Stomach smooth muscle (tissue), 2 donors: Measurements from ENCODE around the gene IRF4.

Experiments
- H3K27ac ChIP-seq: one replicate; pipeline ENCODE4 v1.7.0; 2013; ENCODE audit warnings: mild to moderate bottlenecking, low read length, inconsistent platforms
- H3K27me3 ChIP-seq, 2 donors: one replicate each; pipeline ENCODE4 v1.7.0; 2013; ENCODE audit warnings: low read length in 2 of 2; ENCODE audit not compliant: insufficient read depth in 2 of 2, control insufficient read depth in 1 of 2
- H3K36me3 ChIP-seq, 2 donors: one replicate each; pipeline ENCODE4 v1.7.0; 2013; ENCODE audit warnings: low read length in 2 of 2; ENCODE audit not compliant: control insufficient read depth in 2 of 2, insufficient read depth in 2 of 2
- H3K4me1 ChIP-seq: one replicate; pipeline ENCODE4 v1.7.0; 2013; ENCODE audit warnings: low read length; ENCODE audit not compliant: control insufficient read depth, insufficient read depth
- H3K4me3 ChIP-seq, 2 donors: one replicate each; pipeline ENCODE4 v1.7.0; 2013; ENCODE audit warnings: low read length in 2 of 2
- H3K9ac ChIP-seq, 2 donors: one replicate each; pipeline ENCODE4 v1.7.0; 2013; ENCODE audit warnings: low read length in 2 of 2, mild to moderate bottlenecking in 1 of 2
- H3K9me3 ChIP-seq, 2 donors: one replicate each; pipeline ENCODE4 v1.7.0; 2013; ENCODE audit warnings: low read length in 2 of 2; ENCODE audit not compliant: control insufficient read depth in 2 of 2
- donor health status: healthy.
- donor health status: Pancreatic carcinoma.

IRF4 gene

DNA sequence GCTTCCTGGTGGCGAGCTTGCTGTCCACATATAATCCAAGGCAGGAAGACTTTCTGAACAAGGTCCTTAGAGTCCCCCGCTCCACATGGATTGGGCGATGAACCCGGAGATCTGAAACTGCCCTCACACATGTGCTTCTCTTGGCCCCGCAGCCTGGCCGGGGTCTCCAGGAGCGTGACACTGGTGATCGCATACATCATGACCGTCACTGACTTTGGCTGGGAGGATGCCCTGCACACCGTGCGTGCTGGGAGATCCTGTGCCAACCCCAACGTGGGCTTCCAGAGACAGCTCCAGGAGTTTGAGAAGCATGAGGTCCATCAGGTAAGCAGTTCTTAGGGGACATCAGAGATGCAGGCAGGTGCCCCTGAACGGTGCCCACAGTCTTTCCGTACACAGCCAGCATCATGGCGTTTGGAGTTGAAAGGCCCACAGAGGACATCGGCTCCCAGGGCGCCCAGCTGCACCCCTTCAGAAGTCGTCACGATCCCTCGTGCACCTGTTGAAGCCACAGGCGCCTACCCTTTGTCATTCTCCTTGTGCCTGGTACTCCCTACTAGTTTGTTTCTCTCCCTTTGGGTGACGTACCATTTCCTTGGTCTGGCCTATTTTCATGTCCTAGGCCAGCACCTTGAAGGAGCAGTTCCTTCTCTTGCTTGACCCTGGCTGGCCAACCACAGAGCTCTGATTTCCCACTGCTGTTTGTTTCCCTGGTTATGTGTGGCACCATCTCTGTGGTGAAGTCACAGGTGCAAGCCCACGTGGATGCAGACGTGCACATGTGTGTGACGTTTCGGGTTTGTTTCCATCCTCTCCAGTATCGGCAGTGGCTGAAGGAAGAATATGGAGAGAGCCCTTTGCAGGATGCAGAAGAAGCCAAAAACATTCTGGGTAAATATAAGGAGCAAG is 43.3 kb upstream of the IRF4 start:
- peaks cover 0 to 3% of the 10 kb centered on the region in 2 donors for H3K9me3 ChIP-seq
- H3K27me3 ChIP-seq: no peaks in the 10 kb centered on the region
- no peak overlapping the region for H3K9ac ChIP-seq
- peaks cover 9 to 31% of the 10 kb centered on the region in 2 donors for H3K36me3 ChIP-seq
- H3K27ac ChIP-seq: no peak overlapping the region
- H3K4me3 ChIP-seq: no peak overlapping the region
- H3K4me1 ChIP-seq: peaks cover 17% of the 10 kb centered on the region

DNA sequence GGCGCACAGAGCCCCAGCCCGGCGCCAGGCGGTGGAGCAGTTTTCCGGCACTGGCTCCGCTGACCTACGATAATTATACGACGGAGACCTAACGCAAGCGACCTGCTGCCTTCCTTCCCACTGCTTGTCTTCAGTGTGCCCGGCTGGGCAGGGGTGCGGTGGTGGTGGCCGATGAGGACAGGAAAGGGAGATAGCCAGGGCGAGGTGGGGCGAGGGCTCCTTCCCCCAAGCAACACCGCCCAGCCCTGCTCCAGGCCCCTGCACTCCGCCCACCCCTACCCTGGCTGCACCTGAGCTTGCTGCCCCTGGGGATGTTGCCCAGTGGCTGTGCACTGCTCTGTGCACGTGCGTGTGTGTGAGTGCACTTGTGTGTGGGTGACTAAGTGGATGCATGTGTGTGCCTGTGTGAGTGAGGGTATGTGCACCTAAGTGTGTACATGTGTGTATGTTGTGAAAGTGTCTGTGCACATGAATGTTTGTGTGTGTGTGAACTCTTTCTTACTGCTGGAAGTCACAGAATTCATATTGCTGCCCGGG is 42.6 kb upstream of the IRF4 start:
- Histone ChIP-seq H3K4me1 (peaks cover 10% of the 10 kb centered on the region), H3K9me3 (peaks cover 0 to 3% of the 10 kb centered on the region in 2 donors), H3K36me3 (peaks cover 9 to 33% of the 10 kb centered on the region in 2 donors), H3K4me3 (no peak overlapping the region), H3K9ac (no peak overlapping the region), H3K27ac (no peak overlapping the region), H3K27me3 (no peaks in the 10 kb centered on the region)

DNA sequence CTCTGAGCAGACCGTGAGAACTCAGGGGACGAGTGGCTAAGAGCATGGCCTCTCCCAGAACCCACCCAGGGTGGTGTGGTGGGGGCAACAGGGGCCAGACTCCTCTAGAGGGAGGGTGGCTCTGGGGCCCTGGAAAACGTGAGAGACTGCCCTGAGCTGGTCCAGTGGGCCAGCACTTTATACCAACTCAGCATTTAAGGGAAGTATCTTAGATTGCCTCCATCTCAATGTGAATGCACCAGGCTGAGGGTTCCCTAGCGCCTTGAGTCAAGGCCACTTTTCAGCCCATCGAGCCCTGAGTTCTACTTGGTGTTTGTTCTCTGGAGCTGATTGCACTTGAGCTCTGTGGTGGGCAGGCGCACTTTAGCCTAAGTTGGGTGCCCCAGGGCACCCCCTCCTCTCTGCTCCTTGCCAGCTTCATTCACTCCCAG is 42.0 kb upstream of the IRF4 start:
- no peaks in the 10 kb centered on the region for H3K27me3 ChIP-seq

DNA sequence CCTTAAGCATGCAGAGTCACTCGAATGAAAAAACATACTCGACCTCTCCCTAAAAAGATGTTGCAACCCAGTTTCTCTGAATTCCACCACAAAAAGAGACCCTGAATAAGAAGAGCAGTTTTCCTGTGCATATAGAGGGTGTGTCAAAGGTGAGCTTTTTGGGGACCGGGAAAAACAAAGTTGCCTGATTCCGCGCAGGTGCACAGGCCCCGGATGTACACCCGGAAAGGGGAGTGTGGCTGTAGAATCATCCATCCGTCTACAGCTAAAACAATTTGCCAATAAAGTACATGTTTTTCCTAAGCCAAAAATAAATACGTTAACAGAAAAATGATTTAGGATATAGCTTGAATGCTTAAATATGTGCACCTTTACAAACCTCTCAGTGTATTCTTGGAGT is 41.2 kb upstream of the IRF4 start:
- Histone ChIP-seq H3K27me3 (no peaks in the 10 kb centered on the region), H3K36me3 (peaks cover 9 to 33% of the 10 kb centered on the region in 2 donors), H3K4me1 (no peaks in the 10 kb centered on the region), H3K9me3 (peaks cover 0 to 3% of the 10 kb centered on the region in 2 donors), H3K4me3 (no peak overlapping the region), H3K27ac (no peak overlapping the region), H3K9ac (no peak overlapping the region)

More for the DNA sequence above, 42.0 kb upstream of the IRF4 start:
- Histone ChIP-seq H3K9ac (no peak overlapping the region), H3K4me1 (peaks cover 4% of the 10 kb centered on the region), H3K36me3 (peaks cover 9 to 33% of the 10 kb centered on the region in 2 donors), H3K27ac (no peak overlapping the region), H3K4me3 (no peak overlapping the region), H3K9me3 (peaks cover 0 to 3% of the 10 kb centered on the region in 2 donors)

DNA sequence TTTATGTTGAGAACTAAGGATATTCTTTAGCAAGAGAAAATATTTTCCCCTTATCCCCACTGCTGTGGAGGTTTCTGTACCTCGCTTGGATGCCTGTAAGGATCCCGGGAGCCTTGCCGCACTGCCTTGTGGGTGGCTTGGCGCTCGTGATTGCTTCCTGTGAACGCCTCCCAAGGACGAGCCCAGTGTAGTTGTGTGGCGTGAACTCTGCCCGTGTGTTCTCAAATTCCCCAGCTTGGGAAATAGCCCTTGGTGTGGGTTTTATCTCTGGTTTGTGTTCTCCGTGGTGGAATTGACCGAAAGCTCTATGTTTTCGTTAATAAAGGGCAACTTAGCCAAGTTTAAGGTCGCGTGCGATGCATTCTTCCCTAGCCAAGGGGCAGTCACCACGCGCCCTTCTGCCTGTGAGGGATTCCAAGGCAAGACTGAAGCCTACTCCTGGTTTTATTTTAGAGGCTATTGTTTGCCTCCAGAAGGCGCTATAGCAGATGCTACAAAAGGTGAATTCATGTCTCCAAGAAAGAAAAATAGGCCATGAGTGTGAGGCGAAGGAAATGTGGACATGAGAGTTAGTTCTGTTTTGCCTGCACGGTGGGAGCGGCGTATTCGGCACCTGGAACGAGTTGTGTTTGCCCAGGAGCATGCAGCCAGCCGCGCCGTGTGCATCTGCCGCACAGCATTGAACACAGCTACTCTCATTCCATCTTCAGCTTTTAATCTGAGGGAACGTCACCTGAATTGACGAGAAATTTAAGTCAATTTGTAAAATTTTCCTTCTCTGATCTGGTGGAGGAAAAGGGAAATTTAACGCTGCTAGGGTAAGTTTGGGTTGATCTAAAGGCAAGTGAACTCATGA is 40.3 kb upstream of the IRF4 start:
- Histone ChIP-seq H3K9ac (no peak overlapping the region), H3K36me3 (peaks cover 9 to 33% of the 10 kb centered on the region in 2 donors), H3K27ac (no peak overlapping the region), H3K27me3 (no peaks in the 10 kb centered on the region), H3K9me3 (peaks cover 0 to 3% of the 10 kb centered on the region in 2 donors), H3K4me1 (no peaks in the 10 kb centered on the region), H3K4me3 (no peak overlapping the region)

DNA sequence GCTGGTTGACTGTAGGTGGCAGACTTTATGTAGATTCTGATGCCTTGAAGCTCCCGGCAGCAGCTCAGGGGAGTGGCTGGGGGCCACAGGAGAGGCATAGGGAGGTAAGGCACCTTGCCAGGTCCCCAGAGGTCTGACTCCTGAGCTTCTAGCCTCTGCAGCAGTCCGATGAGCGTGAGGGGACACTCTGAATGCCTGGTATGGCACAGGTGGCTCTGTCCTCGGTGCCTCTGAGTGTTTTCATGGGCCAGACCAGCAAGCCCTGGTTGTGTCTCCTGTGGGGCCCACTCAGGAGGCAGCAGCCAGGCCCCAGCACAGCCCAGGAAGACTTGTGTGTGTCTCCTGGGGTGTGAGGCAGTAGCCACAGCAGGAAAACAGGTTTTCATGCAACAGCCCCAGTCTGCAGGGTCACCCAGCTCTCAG is 39.7 kb upstream of the IRF4 start:
- Histone ChIP-seq H3K9ac (no peak overlapping the region), H3K36me3 (peaks cover 9 to 33% of the 10 kb centered on the region in 2 donors), H3K4me1 (no peaks in the 10 kb centered on the region), H3K27me3 (no peaks in the 10 kb centered on the region), H3K27ac (no peak overlapping the region), H3K9me3 (peaks cover 0 to 3% of the 10 kb centered on the region in 2 donors), H3K4me3 (no peak overlapping the region)

DNA sequence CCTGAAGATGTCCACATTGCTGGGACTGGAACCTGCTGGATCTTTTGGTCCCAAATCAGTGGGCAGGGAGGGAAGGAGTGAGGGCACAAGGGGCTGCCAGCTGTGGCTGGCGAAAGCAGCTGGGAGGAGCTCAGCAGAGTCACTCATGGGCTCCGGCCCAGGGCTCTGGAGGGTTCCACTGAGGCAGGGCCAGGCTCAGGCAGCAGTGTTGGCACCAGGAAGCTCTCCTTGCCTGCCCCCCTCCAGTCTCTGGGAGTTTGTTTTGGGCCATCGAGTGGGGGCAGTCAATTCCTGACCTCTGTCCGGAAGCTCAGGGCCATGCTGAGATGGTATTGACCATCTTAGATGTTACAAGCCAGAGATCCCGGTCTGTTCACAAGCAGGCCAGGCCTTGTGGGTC is 39.1 kb upstream of the IRF4 start:
- Histone ChIP-seq H3K4me3 (no peak overlapping the region), H3K9ac (no peak overlapping the region), H3K27ac (no peak overlapping the region), H3K9me3 (peaks cover 0 to 3% of the 10 kb centered on the region in 2 donors), H3K27me3 (no peaks in the 10 kb centered on the region), H3K4me1 (no peaks in the 10 kb centered on the region), H3K36me3 (peaks cover 9 to 33% of the 10 kb centered on the region in 2 donors)

DNA sequence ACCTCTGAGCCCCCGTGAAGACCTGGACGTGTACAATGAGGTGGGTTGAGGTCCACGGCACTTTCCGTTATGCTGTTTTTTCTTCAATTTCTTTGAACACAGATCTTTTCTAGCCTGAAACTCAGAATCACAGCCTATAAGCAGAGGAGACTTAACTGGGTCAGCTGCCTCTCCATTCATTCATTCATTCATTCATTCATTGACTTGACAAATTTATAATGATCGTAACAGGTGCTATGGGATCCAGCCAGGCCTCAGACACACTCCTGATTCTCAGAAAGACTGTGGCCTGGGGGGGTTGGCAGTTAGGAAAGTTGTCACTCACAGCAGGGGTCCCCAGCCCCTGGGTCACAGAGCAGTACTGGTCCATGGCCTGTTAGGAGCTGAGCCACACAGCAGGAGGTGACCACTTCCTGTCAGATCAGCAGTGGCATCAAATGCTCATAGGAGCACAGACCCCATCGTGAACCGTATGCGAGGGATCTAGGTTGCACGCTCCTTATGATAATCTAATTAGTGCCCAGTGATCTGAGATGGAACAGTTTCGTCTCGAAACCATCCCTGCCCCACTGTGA is 38.6 kb upstream of the IRF4 start:
- H3K9ac ChIP-seq: no peak overlapping the region
- H3K4me3 ChIP-seq: no peak overlapping the region
- peaks cover 0 to 3% of the 10 kb centered on the region in 2 donors for H3K9me3 ChIP-seq
- peaks cover 9 to 32% of the 10 kb centered on the region in 2 donors for H3K36me3 ChIP-seq
- no peak overlapping the region for H3K27ac ChIP-seq
- H3K27me3 ChIP-seq: no peaks in the 10 kb centered on the region
- no peaks in the 10 kb centered on the region for H3K4me1 ChIP-seq

DNA sequence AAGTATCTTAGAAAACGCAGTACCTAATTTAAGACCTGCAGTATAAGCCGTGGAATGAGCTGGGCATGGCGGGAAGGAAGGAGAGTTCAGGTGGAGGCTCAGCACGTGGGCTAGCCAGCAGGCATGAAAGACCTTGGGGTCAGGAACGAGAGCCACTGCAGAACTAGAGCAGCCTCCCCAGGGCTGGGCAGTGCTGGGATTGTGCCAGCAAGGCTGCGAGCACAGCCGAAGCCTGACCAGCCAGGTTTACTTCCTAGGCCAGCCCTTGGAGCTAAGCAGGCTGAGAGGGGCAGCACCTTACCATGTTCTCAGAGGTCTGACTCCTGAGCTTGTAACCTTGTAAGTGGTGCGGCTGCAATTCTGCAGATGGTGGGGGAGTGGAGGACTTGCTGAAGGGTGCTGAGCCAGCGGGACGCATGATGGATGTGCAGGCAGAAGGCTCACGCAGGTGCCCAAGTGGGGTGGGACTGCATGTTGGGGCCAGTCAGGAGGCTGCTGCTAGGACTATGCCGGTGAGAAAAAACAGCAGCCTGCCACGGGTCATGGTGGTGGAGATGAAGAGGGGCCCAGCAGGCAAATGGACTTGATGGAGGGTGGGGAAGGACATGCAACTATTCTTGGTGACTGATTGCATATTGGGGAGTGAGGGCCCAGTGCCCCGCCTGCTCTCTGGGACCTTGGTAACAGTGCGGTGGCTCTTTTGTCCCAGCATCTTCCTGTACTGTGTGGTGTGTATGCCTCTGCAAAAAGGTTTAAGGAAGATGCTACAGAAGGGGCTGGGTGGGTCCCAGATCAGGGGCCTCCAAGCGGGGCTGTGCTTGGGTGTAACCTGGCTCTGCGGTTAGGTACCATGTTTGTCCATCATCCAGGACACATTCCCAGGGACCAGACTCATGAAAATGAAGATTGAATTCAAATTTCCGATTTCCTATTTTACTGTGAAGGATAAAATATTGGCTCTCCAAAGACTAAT is 37.6 kb upstream of the IRF4 start:
- peaks cover 2 to 22% of the 10 kb centered on the region in 2 donors for H3K36me3 ChIP-seq
- H3K4me1 ChIP-seq: no peaks in the 10 kb centered on the region
- H3K9ac ChIP-seq: no peak overlapping the region
- H3K27ac ChIP-seq: no peak overlapping the region
- no peaks in the 10 kb centered on the region for H3K27me3 ChIP-seq
- H3K4me3 ChIP-seq: no peak overlapping the region
- H3K9me3 ChIP-seq: peaks cover 0 to 3% of the 10 kb centered on the region in 2 donors
